Activated CD8-positive, alpha-beta T cell treated with anti-CD3 and anti-CD28 coated beads for 36 hours (primary cell): ENCODE measurements around the gene ADSS1. TPM values are rescaled to one million over a fixed set of nuclear protein-coding genes. Genes with fewer than 3 reads are reported as not detected.

Experiments
- ATAC-seq: fragments of 200-7000 bp; cut with Tn5 transposase; one replicate; pipeline ENCODE4 v1.10.0; 2021; ENCODE audit warnings: mild to moderate bottlenecking, moderate library complexity
- CTCF ChIA-PET: fragments of 350-600 bp; sonication (Branson Sonifier 250); formaldehyde crosslinking; loops from one replicate; lab custom pipeline; 2021; ENCODE audit warnings: antibody characterized with exemption; lab: Charles Lee
- POLR2A ChIA-PET: fragments of 350-600 bp; sonication (Branson Sonifier 250); formaldehyde crosslinking; loops from one replicate; lab custom pipeline; 2021; ENCODE audit warnings: antibody characterized with exemption; lab: Charles Lee
- DNase-seq: peaks from one replicate; pipeline ENCODE4 v3.0.0-alpha.2; 2020
- H3K27ac Mint-ChIP-seq: one replicate; pipeline ENCODE4 v1.8.0; 2021; ENCODE audit warnings: mild to moderate bottlenecking, mixed read lengths
- H3K27me3 Mint-ChIP-seq: one replicate; pipeline ENCODE4 v1.8.0; 2021; ENCODE audit warnings: mixed read lengths
- H3K36me3 Mint-ChIP-seq: one replicate; pipeline ENCODE4 v1.8.0; 2021; ENCODE audit warnings: low read depth, mixed read lengths
- H3K4me1 Mint-ChIP-seq: one replicate; pipeline ENCODE4 v1.8.0; 2021; ENCODE audit warnings: low read depth, mixed read lengths
- H3K4me3 Mint-ChIP-seq: one replicate; pipeline ENCODE4 v1.8.0; 2021; ENCODE audit warnings: mild to moderate bottlenecking, moderate library complexity, mixed read lengths
- H3K9me3 Mint-ChIP-seq: one replicate; pipeline ENCODE4 v1.8.0; 2021; ENCODE audit warnings: mixed read lengths
- intact Hi-C: fragments of 100-400 bp; cut with micrococcal nuclease; formaldehyde crosslinking; loops from one replicate; pipeline ENCODE4 v1.10.0; 2022
- total RNA-seq, 2 experiments: library from RNA; stranded (reverse); gene quantifications; one replicate each; pipeline ENCODE4 v1.2.3, GENCODE V29; 2021
- TF ChIP-seq, protein P1 (sequence below): fragments of 200-600 bp; IDR thresholded peaks from one replicate; pipeline ENCODE4 v1.8.0; 2022; ENCODE audit warnings: antibody characterized with exemption, mild to moderate bottlenecking

ADSS1 gene
- total RNA-seq, 2 experiments from 2014 or later: 2.7 to 3.0 TPM

DNA sequence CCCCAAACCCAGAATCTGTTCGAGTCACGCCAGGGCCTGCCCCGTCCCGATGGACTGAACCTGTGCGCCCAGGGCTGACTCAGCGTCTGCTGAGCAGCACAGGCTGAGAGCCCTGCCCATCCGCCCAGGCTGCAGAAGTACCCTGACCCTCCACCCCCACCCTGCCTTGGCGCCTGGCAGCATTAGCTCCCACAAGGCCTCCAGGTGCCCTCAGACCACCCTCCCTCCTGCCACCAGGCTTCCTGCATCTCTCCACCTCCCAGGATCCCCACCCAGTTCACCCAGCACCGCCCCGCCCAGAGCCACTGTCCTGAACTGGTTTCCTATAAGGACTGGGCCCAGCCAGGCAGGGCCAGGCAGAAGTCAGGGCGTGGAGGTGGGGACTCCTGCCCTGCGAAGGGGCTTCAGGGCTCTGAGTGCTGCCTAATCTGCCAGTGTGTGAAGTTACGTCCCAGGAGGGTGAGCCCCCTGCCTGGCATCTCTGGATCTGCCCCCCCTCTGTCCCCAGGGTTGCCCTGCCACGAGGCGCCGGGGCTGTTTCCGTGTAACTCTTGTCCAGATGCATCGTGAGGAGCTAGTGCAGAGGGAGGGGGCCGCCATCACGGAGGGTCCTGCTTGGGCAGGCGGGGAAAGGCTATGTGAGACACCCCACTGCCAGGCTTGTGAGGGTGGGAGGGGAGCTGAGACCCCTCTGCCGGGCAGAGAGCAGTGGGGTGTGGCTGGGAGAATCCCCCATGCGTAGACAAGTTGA is 9.1 kb downstream of the ADSS1 start:
- H3K27me3 Mint-ChIP-seq: no peaks in the 10 kb centered on the region
- H3K9me3 Mint-ChIP-seq: no peaks in the 10 kb centered on the region
- CTCF ChIA-PET: no interaction called here
- H3K27ac Mint-ChIP-seq: no peak overlapping the region
- intact Hi-C loops: no loop called here
- no peaks in the 10 kb centered on the region for H3K36me3 Mint-ChIP-seq
- no peak for ATAC-seq
- DNase-seq: no peak
- no peak overlapping the region for H3K4me3 Mint-ChIP-seq
- TF ChIP-seq, protein P1, sequence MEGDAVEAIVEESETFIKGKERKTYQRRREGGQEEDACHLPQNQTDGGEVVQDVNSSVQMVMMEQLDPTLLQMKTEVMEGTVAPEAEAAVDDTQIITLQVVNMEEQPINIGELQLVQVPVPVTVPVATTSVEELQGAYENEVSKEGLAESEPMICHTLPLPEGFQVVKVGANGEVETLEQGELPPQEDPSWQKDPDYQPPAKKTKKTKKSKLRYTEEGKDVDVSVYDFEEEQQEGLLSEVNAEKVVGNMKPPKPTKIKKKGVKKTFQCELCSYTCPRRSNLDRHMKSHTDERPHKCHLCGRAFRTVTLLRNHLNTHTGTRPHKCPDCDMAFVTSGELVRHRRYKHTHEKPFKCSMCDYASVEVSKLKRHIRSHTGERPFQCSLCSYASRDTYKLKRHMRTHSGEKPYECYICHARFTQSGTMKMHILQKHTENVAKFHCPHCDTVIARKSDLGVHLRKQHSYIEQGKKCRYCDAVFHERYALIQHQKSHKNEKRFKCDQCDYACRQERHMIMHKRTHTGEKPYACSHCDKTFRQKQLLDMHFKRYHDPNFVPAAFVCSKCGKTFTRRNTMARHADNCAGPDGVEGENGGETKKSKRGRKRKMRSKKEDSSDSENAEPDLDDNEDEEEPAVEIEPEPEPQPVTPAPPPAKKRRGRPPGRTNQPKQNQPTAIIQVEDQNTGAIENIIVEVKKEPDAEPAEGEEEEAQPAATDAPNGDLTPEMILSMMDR: no peak
- H3K4me1 Mint-ChIP-seq: no peaks in the 10 kb centered on the region
- POLR2A ChIA-PET: interaction anchor here (0.6 to 1.0 kb wide), 2 partner anchors 9 to 110 kb away, joined by 3 read pairs; no protein-coding TSS in a partner anchor

DNA sequence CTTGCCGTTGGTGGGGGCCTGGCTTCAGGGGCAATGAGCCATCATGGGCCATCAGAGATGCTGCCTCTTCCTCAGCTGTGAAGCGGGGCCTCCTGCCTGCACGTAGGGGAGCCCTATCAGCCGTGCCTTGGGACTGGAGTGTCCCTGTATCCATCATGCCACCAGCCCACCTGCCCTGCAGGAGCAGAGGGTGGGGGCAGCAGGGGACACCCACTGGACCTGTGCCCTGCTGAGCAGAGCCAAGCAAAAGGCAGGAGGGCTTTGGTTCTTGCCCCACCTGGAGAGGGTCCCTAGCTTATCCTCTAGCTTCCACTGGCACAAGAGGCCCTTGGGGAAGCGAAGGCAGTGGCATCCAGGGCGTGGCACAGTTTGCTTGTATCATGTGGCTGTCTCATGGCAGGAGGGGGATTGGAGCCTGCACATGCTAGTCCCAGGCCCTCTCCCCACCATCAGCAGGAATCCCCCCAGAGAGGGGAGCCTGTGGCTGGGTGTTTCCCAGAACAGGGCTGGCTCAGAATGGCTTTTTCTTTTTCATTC is 10.1 kb downstream of the ADSS1 start:
- ChIA-PET POLR2A (no interaction called here), CTCF (interaction anchor here (1.8 kb wide), 1 partner anchor 20 kb away, joined by 5 read pairs; no protein-coding TSS in a partner anchor)
- no peaks in the 10 kb centered on the region for H3K27me3 Mint-ChIP-seq
- TF ChIP-seq, protein P1: no peak
- intact Hi-C loops: no loop called here
- DNase-seq (no peak), ATAC-seq (no peak)
- H3K4me3 Mint-ChIP-seq: no peak overlapping the region
- no peak overlapping the region for H3K27ac Mint-ChIP-seq
- no peaks in the 10 kb centered on the region for H3K9me3 Mint-ChIP-seq
- no peaks in the 10 kb centered on the region for H3K36me3 Mint-ChIP-seq
- no peaks in the 10 kb centered on the region for H3K4me1 Mint-ChIP-seq

DNA sequence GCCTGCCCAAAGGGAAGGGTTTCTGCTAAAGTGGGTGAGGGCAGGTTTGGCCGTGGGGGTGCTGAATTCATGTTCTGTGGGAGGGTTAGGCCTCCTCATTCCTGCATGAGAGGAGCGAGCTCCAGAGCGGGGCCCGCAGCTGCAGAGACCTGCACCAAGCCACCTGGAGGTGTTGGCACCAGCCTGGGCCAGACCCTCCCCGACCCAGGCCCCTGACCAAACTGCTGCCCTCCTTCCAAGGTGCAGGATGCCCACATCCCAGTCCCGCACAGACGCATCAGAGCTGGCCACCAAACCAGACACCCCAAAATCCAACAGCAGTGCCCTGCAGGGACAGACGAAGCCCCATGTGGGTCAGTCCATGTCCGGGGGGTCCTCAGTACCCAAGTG is 10.6 kb downstream of the ADSS1 start:
- H3K4me3 Mint-ChIP-seq: no peak overlapping the region
- H3K4me1 Mint-ChIP-seq: no peaks in the 10 kb centered on the region
- H3K27me3 Mint-ChIP-seq: no peaks in the 10 kb centered on the region
- CTCF ChIA-PET: interaction anchor here (1.8 kb wide), 1 partner anchor 19 kb away, joined by 5 read pairs; no protein-coding TSS in a partner anchor
- no peak overlapping the region for H3K27ac Mint-ChIP-seq
- intact Hi-C loops: no loop called here
- no peaks in the 10 kb centered on the region for H3K9me3 Mint-ChIP-seq
- TF ChIP-seq, protein P1: no peak
- DNase-seq (no peak), ATAC-seq (no peak)
- POLR2A ChIA-PET: no interaction called here
- H3K36me3 Mint-ChIP-seq: no peaks in the 10 kb centered on the region

DNA sequence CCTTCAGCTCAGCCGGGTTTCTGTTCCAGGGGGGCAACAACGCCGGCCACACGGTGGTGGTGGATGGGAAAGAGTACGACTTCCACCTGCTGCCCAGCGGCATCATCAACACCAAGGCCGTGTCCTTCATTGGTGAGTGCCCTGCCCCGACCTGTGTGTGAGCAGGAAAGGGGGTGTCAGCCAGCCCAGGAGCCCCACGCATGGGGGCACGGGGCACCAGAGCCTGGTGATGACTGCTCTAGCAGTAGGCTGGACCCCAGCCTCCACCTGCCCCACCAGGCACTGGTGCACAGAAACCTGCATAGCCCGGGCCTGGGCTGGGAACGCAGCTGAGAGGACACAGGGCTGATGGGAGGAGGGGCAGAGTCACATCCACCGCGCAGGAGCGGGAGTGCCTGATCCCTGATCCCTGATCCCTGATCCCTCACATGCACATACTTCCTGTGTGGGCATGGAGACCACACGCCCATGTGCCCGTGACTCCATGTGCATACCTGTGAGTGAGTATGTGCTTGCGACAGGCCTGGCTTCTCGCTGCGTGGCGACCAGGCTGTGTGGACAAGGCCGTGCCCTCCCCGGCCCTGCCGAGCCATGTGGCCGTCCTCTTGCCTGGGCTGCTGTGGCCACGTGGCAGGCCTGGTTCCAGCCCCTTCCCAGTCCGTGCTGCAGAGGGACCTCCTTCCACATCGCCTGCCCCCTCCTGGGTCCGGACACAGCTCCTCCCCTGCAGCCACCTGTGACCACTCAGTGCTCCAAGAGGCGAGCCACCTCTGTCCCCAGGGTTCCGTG is 11.2 kb downstream of the ADSS1 start:
- TF ChIP-seq, protein P1: no peak
- H3K4me3 Mint-ChIP-seq: no peak overlapping the region
- no peaks in the 10 kb centered on the region for H3K4me1 Mint-ChIP-seq
- DNase-seq: no peak
- H3K27ac Mint-ChIP-seq: no peak overlapping the region
- intact Hi-C loops: no loop called here
- H3K27me3 Mint-ChIP-seq: no peaks in the 10 kb centered on the region
- ChIA-PET CTCF (interaction anchor here (1.8 kb wide), 1 partner anchor 19 kb away, joined by 5 read pairs; no protein-coding TSS in a partner anchor), POLR2A (interaction anchor here (0.5 kb wide), 1 partner anchor 13 kb away, joined by 3 read pairs; no protein-coding TSS in a partner anchor)
- H3K9me3 Mint-ChIP-seq: no peaks in the 10 kb centered on the region
- no peaks in the 10 kb centered on the region for H3K36me3 Mint-ChIP-seq
- ATAC-seq: no peak
